Fibroblast of upper back skin (primary cell): ENCODE measurements around the gene MOGAT2.
"Not testable (repeated sequence)": the region's sequence is repeated elsewhere in the genome, so short reads cannot be mapped to it uniquely, and the experiment has no call there.

Source experiments
- DNase-seq: peaks from one replicate; pipeline ENCODE4 v3.0.0-alpha.2; 2013

Gene MOGAT2

DNA sequence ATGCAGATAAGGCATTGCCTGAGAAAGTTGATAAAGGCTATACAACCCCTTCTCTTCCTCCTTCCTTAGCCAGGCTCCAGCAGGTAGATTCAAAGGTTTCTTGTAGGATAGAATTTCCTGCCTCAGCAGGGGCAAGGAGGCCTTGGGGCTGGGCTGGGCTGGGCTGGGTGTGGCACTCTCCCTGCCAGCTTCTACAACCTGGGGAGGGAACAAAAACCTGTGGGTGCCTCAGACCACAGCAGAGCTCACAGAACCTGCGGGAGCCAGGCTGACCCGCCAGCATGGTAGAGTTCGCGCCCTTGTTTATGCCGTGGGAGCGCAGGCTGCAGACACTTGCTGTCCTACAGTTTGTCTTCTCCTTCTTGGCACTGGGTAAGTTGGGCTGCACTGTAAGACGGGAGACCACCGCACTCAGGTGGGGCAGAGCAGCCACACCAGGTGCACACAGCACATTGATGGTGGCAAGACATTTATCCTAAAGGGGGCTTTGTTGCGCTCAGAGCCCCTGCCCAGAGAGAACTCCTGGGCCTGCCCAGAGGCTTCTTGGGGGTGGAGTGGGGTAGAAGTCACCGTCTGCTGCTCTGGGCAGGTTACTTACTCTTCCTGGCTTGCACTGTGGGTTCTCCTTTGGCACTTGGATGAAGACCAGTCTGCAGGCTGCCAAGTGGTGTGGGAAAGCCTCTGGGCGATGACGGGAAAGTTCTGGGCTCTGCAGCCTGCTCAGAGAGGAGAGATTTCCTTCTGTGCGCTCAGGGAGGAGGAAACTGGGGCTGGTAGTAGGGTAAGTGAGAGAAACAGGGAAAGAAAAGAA, at the start of gene MOGAT2:
Gene MOGAT2, plus strand, starts transcription at position 231 of the 811 bp plus-strand sequence. Its CDS starts 51 bp downstream, at position 282.
- no peak for DNase-seq

DNA sequence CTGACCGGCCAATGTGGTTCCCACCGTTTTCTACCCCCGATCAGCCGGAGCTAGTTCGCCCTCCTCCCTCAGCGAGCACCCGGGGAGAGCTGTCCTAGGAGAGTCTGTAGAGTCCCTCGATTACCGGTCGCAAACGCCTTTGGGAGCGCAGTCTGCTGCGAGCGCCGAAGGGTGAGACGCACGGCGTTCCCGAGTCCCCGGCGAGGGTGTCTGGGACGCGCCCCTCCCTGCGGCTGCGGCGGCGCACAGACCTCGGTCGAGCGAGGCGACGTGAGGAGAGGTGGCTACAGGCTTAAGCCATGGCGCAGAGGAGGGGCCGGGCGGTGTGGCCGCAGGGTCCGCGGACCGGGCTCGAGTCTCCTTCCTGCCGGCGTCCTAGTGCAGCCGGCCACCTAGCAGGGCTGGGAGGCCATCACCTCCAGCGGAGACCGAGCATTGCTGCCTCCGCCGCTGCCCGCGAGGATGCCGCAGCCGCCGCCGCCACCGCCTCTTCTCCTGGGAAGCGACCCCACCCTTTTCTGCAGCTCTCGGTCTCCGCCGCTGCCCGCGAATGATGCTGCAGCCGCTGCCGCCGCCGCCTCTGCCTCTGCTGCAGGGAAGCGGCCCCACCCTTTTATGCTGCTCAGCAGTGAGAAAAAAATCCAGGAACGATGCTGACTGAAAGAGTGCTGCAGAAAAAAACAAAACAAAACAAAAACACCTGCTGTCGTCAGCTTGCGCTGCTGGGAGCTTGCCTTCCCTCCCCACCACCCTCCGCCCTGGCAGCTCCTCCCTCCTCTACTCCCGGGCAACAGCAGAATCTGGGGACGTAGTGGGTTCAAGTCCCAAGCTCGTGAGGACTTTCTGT, 49.0 kb upstream of the MOGAT2 start, which contains the start of gene MAP6:
Gene MAP6, minus strand, starts transcription at position 588 of the 847 bp plus-strand sequence. CDS start 669 bp downstream, outside the sequence.
- no peak for DNase-seq

DNA sequence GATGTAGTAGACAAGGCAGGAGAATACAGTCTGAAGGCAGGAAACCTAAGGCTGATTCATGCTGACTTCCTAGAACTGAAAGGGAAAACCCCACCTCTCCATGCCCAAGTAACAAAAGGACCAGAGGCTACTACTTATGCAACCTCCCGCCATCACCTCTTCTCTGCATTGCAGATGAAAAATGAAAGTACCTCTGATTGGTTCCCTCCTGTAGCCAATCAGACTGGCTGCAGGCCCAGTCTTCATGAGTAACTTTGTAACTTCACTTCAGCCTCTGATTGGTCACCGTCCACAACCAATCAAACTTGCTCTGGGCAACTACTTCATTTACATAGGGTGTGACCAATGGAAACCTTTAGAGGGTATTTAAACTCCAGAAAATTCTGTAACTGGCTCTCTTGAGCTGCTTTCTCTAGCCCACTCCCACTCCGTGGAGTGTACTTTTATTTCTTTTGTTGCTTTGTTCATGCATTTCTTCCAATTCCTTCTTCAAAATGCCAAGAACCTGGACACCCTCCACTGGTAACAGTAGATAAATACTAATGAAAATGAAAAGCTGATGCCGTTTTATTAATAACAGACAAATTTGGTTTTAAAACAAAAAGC, 43.6 kb upstream of the MOGAT2 start:
- DNase-seq = peak; percentile 47

DNA sequence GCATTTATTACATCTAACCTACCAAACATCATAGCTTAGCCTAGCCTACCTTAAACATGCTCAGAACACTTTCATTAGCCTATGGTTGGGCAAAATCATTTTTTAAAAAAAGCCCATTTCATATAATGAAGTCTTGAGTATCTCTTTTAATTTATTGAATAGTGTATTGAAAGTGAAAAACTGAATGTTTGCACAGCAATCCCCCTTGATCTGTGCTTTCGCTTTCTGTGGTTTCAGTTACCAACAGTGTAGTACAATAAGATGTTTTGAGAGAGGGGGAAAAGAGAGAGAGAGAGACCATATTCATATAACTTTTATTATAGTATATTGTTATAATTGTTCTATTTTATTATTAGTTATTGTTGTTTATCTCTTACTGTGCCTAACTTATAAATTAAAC, 40.4 kb upstream of the MOGAT2 start:
- no peak for DNase-seq

DNA sequence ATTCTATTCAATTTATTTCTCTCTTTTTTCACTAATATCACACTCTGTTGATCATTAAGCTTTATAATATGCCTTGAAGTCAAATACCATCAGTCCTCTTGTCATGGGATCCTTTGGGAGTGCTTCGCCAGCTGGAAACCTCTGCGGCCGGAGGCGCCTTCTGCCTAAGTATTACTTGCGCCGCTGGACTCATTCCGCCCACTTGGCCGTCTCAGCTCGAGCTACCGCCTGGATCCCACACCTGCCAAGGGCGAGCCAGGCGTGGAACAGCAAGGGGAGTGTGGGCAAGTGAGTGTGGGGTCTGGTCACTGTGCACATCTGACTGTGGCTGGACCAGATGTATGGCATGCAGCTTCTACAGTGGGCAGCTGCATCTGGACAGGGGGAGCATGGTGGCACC, 39.7 kb upstream of the MOGAT2 start:
- no peak for DNase-seq

DNA sequence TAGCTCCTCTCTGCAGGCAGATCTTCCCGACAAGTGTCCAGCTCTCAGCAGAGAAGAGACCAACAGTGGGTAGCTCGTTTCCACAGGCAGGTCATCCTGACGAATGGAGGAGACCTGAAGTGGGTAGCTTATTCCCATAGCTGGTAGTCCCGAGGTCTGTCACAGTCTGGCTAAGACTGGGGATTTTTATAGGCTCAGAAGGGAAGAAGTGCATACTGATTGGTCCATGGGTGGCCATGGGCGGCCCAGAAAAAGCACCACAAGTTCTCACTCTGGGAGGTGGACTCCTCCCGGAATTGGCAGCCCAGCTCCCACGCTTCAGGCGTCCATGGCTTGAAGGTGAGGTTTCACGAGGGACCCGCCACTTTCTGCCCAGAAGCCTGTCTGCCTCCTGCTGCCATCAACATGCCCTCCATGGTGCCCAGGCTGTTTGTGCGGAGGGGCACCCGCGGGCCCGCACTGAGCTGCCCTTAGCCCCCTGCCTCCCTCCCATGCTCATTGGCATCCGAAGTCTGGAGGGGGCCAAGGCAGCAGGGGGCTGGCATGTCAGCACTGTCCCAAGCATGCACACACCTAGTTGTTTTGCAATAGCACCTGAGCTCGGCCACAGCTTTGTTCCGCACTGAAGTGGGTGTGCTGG, 38.9 kb upstream of the MOGAT2 start:
- DNase-seq = no peak

DNA sequence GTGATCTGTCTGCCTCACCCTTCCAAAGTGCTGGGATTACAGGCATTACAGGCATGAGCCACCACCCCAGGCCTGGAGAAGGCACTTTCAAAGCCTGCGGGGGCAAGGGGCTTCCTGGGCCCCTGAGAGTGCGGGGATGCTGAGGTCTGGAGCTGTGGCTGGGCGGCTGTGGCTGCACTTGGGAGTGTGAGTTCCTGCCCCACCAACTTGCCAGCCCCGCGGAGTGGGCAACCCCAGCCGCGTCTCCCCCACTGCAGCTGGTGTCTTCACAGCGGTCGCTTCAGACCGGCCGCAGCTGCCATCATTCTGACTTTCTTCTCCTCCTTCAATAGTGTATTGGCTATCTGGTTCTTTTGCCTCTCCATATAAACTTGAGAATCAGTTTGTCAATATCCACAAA, 38.1 kb upstream of the MOGAT2 start:
- no peak for DNase-seq

DNA sequence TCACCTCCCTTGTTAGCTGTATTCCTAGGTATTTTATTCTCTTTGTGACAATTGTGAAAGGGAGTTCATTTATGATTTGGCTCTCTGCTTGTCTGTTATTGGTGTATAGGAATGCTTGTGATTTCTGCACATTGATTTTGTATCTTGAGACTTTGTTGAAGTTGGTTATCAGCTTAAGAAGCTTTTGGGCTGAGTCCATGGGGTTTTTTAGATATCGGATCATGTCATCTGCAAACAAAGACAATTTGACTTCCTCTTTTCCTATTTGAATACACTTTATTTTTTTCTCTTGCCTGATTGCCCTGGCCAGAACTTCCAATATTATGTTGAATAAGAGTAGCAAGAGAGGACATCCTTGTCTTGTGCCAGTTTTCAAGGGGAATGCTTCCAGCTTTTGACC, 33.8 kb upstream of the MOGAT2 start:
- not testable (repeated sequence) for DNase-seq

DNA sequence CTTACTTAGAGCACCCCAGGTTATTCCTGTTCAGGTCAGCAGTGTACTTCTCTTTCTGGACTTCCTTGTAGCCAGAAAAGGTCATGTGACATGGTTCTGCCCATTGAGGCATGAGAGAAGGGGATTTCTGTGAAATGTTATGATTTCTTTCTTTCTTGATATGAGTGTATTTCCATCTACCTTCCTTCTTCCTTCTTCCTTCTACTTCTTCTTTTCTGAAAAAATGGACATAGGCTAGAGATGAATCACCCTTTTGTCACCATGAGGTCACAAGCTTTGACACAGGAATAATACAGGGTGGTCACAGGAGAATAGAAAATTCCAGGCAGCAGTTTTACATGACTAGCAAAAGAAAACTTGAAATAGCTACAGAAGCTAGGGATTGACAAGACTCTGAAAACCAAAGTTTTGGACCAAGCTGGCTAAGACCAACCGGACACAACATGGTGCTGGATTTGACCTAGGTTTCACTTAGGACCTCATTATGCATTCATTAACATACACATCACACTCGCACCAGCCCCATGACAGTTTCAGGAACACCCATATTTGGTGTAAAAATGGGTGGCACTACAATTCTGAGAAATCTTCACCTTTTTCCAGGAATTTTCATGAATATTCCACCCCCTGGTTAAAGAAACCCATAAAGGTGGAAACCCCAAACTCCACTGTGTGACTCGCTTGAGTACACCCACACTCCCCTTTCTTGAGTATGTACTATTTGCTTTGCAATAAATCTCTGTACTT, 27.6 kb upstream of the MOGAT2 start:
- DNase-seq = no peak

DNA sequence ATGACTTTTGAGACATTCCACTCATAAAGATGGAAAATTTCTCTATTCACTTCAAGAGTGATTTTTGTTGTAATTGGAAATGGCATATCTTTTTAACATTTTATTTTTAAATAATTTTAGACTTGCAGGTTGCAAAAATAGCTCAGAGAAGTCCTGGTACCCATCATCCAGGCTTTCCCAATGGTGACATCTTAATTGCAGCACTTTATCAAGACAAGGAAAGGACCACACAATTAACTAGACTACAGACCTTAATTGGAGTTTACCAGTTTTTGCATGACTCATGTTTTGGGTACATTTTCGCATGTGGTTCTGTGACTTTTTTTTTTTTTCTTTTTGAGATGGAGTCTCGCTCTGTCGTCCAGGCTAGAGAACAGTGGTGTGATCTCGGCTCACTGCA, 25.8 kb upstream of the MOGAT2 start:
- no peak for DNase-seq

DNA sequence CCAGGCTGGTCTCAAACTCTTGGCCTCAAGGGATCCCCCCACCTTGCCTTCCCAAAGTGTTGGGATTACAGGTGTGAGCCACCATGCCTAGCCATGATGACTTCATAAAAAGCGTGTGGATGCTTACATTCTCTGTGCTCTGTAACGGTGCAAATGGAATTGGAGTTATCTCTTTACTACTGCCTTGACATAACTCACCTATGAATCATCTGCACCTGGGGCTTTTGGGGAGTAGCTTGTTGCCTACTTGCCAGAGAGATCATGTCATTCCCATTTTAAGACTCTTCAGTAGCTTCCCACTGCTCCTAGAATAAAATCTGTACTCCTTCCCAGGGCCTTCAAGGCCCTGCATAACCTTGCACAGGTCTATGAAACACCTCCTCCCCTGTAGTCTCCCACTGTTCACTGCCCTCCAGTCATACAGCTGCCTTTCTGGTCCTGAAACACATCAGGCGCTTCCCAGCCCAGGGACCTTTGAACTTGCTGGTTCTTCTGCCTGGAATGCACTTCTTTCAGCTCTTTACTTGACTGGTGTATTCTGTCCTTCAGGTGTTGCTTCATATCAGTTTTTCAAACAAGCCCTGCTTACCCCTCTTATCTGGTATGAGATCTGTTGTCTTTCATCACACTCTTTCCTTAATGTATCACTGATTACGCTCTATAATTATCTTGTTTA, 19.6 kb upstream of the MOGAT2 start:
- DNase-seq = no peak

DNA sequence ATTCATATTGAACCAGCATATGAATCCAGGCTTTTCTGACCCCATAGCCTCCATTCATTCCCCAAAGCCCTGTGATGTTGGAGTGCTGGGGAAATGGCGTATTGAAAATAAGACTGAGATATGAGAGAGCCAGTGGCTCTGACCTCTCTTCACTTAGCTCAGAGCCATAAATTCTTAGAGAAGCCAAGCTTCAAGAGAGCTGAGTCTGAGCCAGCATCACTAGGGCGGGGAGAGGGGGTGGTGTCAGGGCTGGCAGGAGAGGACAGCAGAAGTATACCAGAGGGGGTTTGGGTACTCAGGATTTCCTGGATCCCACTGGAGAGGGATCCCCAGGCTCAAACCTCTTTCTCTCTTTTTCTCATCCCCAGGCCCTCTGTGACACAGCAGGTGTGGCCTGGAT, 16.7 kb upstream of the MOGAT2 start:
- no peak for DNase-seq

DNA sequence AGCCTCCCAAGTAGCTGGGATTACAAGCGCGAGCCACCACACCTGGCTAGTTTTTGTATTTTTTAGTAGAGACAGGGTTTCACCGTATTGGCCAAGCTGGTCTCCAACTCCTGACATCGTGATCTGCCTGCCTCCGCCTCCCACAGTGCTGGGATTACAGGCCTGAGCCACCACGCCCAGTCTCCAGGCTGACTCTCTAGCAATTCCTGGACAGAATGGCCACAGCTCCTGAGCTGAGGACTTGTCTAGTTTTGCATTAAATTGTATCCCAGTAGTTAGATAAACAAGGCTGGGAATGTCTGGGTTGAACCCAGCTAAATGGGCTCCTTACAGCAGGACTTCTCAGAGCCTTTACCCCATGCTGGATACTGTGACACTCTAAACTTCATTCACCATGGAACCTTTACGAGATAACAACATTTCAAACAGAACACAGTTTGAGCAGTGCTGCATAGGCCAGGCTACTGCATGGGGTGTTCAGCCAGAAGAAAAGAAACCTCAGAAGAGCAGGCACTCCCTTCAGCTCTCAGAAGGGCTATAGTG, 13.9 kb upstream of the MOGAT2 start:
- no peak for DNase-seq

DNA sequence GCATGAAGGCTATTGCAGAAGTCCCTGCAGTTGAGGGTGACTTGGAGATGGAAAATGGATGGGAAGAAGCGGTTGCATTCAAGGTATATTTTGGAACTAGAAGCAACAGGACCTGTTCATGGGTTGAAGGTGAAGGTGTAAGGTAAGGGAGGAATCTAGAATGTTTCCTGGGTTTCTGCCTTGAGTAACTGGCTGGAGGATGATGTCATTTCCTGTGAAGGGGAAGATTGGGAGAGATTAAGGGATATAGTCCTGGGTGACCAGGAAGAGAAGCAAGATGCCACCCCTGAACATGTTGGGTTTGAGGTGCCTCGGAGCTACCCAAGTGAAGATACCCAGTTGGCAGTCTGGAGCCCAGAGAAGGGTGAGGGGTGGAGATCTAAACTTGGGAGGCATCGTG, 12.1 kb upstream of the MOGAT2 start:
- no peak for DNase-seq

DNA sequence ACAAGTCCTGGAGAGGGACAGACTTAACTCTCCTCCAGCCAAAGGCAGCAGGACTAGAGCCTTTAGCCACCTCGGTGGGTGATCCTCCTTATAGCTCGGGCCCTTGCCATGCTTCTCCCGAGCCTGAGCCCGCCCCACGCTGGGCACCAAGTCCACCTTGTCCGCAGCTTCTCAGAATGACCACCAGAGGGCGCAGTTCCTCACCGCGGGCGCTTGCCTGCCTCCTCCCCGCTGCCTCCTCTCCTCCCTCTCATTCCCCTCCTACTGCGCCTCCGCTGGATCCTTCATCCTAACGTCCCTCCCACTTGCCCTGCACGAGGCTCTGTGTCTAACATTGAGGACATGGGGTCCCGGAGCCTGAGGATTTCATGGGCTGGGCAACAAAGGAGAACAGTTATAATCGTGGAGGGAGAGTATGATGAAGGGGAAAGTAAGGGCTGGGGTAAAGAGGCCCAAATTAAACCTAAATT, 11.3 kb upstream of the MOGAT2 start:
- peak; percentile 65 for DNase-seq

DNA sequence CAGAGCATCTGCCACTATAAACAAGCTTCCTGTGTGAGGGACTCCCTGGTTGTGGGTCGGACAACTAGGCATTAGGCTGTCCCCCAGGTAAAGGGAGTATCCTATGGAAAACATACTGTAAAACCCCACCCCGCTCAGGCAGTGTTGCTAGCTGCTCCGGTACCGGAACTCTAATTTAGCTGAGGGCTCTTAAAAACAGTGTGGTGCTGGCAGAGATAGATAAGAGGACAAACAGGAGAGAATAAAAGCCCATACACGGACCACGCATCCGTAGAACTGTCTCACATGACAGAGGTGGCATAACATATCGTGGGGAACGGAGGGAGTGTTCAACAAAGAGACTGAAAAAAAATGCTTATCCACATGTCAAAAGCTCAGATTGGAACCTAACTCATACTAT, 3.4 kb upstream of the MOGAT2 start:
- DNase-seq = no peak

DNA sequence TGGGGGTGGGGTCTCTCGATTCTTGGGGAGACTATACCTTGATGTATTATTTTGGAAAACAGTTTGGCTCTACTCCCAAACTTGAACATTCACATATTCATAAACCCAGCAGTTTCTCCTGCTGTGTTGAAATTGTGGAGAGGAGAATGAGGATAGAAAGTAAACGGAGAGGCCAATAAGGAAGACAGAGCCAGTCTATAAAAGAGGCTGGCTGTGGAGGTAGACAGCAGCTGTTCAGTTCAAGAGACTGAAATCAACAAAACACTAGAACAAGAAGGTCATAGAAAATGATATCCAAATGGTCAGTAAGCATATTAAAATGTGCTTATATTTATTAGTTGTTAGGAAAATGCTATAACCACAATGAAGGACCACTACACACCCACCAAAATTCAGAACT, 1.9 kb upstream of the MOGAT2 start:
- no peak for DNase-seq

DNA sequence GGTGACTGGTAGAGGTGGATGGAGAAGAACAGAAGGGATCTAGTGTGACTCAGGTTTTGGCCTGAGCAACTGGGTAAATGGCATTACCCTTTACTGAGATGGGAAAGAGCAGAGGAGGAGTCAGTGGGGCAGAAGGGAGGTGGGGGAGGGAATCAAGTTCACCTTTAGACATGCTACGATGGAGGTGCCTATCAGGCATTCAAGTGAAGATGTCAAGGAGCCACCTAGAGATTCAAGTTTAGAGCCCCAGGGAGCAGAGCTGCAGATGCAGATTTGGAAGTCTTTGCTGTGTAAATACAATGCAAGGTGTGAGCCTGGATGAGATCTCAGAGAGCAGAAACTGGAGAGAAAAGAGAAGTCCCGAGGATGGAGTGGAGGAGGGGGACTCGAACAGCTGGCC, 979 bp upstream of the MOGAT2 start:
- no peak for DNase-seq

DNA sequence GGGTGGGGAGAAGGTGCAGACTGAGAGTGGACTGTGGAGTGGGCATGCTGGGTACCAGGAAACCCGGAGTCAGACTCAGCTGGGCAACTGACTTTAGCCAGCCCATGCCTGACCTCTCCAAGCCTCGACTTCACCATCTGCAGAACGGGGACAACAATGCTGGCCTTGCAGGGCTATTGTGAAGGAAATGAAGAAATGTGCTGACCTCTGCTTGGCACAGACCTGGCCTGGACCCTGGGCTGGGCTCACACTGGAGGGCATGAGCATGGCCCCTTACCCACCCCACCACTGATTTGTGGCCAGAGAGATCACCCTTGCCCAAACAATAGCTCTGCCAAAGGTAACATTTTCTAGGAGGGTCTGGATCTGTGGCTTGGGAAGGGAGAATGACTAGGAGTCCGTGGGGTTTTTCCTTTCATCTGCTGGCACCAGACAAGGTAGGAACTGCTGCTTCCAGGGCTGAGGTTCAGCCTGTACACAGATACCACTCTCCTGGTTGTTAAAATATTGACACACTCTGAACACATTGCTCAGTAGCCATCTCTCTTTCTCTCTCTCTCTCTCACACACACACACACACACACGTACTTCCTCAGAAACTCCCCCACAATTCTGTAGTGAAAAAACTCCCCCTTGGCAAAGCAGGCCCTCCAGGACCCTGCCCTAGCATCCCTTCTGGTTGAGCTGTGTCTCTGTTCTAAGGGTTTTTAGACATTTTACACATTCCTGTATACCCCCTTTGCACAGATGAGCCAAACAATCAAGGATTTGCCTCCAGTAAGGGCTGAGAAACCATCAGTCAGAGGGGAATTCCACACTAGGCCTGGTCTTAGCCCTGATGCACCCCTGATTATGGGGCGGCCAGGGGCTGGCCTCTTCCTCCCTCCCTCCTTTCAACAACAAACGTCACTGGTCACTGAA, 1.0 kb downstream of the MOGAT2 start:
- DNase-seq = no peak
